ENCODE measurements around the gene SV2B.

Gene SV2B

DNA sequence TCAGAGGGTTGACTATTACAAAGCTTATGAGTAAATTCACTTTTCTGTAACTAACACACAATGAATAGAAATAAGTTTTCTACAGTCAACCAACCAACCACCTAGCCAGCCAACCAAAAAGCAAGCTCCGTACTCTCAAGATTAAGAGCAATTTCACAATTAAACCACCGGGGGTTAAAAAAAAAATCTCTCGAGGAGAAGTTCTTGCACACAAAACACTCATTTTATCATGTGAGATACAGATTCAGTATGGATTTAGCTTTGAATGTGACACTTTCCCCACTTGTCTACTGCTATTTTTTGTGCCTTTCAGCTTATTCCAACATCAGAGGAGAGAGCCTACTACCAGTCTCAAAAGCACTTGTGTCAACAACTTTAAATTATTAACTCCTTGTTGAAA lies 135.3 kb downstream of the SV2B start:
- no peak for DNase-seq

DNA sequence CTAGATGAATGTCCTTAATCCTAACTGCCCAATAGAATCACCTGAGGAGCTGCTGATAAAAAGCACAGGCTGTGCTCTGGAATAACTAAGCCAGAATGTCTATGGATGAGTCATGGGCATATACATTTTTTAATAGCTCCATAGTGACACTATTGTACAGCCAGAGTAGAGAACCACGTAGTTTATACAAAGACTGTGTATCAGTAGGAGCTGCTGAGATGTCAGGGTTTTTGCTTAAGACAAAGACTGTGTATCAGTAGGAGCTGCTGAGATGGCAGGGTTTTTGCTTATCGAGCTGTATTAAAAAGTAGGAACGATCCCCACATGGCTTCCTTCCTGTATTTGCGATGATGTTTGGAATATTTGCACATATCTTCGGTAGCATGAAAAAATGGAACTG lies 137.4 kb downstream of the SV2B start:
- no peak for DNase-seq

DNA sequence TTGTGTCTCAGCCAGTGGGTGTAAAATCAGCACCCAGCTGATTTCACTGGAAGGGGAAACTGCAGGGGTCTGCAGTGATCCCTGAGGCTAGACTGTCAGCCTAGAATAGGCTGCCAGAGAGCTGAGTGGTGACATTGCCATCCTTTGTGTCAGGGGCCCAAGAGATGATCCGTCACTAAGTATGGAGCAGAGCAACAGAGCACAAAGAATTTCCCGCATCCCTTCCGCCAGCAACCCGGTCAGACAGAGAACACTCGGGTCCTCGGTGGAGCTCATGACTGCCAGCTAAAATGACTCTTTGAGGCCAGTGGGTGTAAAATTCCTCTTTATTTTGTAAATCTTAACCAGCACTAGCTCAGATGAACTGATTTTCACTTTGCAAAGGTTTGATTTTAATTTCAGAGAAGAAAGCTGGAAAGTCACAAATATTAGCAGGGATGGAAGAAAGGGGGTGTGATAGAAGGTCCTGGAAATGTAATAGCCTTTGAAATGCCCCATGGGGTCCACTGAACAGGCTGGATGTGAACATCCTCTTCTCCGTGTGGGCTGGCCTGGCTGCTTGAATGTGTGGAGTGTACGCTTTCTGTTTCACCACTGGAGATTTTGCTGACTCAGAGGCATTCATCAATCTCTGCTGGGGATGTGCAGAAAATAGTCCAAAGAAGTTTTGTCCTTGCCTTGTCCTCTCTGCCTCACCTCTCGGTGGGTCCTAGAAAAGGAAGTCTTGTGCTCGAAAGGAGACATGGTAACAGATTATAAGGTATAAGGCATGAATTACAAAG lies 138.8 kb downstream of the SV2B start:
- no peak for DNase-seq

DNA sequence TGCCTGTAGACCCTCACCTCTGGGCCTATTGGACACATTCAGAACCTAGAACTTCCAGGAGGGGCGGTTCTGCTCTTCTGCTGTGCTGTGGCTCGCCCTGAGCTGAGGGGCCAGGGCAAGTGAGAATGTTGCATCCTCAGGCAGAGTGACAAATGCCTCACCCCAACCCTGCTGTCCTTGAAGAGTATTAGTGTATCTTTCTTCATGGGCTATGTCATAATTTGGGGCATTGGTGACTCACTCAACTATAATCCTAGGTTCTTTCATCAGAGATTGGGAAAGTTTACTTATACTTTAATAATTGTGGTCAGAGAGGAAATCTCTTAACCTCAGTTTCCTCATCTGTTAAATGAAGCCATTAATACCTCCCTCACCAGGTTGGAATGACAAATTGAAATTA lies 143.8 kb downstream of the SV2B start:
- no peak for DNase-seq

DNA sequence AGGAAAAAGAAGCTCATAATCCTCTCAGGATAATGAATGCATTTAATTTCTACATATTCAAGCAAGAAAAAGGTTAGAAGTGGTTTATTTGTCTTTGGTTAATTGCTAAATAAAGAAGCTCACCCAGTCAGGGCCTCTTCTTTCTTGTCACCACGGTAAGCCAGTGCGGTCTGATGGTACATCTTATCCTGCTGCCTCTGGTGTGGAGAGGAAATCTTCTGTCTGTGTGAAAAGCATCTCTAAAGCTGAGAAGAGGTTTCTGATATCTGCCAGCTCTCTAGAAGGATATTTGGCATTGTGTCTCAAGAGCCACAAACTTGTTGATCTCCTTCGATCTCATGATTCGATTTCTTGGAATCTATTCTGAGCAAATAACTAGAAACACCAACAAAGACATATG lies 144.9 kb downstream of the SV2B start:
- DNase-seq, result no peak

DNA sequence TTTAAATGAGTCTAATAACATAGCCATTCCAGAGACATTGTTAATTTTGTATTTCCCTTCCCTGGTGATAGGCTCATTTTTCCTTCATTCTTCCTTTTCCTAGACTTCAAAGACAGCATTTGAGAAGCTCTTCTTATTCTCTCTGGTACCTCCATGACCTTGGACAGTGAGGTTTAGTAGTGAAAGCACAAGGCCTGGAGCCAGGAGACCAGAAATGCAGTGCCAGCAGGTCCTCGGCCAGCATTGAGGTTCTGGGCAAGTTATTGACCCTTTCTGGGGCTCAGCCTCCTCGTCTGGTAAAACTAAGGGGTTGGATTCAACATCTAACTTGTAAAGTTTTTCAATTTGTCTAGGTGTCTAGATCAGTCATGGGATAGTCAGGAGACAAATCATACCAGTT lies 146.9 kb downstream of the SV2B start:
- DNase-seq, result no peak

DNA sequence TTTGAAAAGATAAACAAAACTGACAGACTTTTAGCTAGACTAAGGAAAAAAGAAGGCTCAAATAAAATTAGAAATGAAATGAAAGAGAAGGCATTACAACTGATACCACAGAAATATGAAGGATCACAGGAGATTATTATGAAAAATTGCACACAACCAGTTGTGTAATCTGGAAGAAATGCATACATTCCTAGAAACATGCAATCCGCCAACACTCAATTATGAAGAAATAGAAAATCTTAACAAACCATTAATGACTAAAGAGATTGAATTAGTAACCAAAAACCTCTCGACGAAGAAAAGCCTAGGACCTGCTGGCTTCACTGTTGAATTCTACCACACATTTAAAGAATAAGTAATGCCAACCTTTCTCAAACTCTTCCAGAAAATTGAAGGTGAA lies 149.5 kb downstream of the SV2B start:
- DNase-seq, result no peak

DNA sequence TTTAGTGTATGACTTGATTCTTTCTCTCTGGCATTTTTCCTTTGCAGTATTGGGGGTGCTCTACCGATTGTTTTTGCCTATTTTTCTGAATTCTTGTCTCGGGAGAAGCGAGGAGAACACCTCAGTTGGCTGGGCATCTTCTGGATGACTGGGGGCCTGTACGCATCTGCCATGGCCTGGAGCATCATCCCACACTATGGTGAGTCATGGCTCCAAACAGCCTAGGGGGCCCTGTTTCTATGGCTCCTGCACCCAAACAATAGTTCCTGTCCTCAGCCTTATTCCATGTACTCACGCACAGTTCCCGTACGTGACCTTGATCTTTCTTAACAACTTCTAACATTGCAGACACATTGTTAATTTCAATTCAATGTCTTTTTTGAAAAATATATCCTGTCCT lies 152.3 kb downstream of the SV2B start:
- no peak for DNase-seq

DNA sequence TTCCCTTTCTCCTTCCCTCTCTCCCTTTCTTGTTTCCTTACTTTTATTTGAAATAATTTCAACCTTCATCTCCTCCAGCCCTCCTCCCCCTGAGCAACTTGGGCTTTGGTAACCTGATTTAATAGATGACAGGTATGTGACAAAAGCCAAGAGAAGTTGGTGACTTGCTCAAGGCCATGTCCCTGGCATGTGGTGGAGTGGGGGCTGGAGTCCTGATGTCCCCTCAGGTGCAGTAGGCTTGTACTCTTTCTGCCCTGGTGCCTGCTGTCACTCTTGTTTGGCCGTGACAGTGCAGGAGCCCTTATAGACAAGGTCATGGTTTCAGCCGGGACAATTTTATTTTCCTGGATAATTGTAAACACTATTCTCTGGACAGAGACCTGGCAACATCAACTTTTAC lies 152.7 kb downstream of the SV2B start:
- no peak for DNase-seq

DNA sequence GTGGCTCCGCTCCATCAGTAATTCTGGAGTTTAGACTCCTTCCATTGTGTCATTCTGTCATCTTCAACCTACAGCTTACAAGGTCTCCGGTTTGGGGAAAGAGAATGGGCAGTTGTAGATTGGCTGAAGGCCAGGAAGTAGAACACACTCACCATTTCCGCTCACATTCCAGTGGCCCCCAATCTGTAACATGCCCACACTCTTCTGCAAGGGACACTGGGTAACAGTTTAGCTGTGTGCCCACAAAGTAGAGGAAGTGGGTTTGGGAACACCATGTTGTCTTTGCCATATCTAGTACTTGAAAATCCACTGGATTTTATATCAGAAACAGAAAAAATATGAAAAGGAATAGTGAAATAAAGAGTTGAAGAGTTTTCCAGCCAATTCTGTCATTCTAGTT lies 153.5 kb downstream of the SV2B start:
- no peak for DNase-seq

DNA sequence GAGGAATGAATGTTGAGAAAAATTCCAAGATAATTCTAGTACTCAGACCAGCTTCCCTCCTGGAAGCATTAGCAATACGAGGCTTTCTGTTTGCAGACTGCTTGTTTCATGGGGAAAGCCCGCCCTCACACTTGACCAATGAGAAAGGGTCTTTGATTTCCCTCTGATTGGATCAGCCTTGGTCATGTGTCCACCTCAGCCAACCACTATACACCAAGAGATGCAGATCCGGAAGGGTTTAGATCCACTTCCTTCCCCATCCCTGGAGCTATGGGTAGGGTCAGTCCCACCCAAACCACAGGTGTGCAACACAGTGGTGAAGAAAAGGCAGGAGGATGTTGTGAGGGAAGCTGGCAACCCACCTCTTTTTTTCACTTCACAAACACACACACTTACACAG lies 154.7 kb downstream of the SV2B start:
- DNase-seq, result no peak

DNA sequence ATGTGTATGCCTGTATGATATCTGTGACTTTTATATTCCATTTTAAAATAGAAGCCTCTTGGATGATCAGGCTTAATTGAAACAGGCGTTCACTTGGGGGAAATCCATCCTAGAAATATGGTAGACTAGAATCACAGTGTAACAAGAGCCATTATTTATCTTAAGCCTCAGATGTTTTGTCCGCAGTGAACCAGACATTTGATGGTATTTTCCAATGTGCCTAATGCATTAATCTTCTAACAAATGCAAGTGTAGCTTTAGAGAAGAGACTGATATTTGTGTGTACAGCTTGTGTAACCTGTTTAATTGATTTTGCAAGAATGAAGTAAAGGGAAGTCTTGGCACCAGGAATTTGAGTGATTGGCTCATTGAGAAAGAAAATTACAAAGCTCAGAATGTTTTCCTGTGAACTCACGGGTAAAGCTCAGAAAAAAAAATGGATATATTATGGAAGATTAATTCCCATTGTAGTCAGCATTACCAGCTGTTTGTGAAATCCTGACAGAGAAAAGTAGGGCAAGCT lies 155.7 kb downstream of the SV2B start:
- DNase-seq, result no peak

DNA sequence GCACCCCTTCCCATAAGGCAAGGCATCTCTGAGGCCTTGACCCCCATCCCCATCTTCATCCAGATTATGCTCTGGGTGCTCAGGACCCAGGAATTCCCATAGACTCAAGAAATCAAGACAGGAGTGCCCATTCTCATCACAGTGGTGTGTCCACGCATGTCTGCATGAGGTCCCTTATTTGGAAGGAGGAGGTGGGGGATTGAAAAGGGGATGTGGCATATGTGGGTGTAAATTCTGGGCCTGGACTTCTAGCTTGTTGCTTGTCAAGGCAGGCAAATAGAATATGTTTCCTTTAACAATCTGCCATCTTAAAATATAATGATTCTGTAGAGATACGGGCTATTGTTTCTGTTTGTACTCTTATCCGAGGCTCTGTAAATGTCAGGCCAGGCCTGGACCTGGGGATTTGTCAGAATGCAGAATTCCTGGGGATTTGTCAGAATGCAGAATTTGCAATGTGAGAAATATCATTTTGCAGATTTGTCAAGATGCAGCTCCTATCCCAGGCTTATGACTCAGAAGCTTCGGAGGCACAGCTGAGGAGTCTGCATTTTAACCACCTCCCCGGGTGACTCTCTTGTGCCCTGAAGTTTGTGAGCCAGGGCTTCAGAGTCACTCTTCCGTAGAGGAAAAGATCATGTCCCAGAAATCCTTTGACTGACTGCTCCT lies 157.8 kb downstream of the SV2B start:
- DNase-seq, result no peak

DNA sequence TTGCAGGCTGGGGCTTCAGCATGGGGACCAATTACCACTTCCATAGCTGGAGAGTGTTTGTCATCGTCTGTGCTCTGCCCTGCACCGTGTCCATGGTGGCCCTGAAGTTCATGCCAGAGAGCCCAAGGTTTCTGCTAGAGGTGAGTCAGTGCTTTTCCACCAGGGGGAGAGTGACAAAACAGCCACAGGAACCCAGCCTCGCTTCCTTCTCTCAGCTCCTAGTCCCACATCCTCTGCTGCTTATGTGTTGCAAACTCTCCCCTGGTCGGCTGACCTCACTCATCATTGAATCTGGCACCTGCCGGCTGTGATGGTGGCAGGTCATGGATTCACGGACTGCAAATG lies 158.3 kb downstream of the SV2B start:
- peak; percentile 7 for DNase-seq

DNA sequence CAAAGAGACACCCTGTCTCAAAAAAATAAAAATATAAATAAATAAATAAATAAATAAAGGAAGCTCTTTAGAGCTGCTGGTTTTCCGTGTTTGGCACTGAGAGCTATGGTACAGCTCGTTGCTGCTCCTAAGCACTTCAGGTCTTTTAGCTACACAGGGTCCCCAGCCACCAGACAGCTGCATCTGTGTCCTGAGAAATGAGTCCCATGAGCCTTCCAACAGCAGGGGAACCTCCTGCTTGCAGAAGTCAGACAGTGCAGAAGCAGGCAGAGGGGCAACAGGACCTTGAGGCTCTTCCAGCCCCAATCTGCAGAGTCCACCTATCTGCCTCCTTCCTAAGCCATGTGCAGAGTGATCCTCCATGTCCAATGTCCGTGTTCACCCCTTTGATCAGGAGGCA lies 159.0 kb downstream of the SV2B start:
- no peak for DNase-seq

DNA sequence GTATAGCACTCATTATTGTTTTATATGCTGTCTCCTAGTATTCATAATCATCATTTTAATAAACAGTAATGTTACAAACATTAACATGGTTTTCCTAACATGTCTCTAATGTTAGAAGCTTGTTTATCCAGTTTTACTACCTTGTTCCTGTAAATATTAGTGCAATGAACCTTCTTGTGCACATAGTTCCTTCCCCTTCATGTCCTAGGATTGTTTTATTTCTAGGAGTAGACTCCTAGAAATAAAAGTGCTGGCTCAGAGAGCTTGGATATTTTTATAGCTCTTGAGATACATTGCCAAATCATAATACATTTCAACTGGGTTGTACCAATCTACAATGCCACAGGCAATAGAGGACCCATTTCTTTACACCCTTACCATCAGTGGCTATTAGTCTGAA lies 161.3 kb downstream of the SV2B start:
- no peak for DNase-seq

DNA sequence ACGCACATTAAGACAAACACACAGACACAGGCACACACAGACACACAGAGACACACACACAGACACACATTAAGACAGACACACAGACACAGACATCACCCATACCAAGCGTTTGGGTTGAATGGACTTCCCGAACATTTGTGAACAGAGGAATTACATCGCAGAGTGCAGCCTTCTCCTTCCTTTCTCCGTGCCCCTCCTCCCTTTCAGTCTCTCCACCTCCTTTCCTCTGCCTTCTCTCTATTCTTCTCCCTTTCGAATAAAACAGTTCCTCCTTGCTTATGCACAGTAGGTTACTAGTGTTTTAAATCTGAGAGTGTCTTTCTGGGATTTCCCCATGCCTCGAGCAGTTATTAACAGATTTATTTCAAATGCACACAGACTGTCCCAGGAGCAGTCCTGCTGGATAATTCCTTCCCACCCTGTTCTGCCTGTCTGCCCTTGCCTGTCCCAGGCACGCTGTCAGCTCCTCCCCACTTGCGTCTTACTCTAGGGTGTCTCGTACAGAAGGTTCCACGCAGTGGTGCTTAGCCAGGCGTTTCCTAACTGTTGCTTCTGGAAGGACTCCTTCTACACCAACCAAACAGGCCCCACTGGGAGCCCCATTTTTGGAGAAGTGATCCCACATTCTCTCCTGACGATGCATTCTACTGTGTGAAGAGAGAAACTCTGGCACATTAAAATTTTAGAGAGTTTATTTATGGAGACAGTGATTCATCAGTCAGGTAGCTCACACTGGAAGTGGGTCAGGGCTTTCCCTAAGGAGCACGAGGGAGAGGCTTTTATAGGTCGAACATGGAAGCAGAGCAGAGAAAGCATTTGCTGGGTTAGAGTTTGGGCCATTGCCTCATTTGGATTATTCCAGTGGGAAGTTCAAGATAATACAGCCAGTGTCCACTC lies 163.8 kb downstream of the SV2B start:
- no peak for DNase-seq

DNA sequence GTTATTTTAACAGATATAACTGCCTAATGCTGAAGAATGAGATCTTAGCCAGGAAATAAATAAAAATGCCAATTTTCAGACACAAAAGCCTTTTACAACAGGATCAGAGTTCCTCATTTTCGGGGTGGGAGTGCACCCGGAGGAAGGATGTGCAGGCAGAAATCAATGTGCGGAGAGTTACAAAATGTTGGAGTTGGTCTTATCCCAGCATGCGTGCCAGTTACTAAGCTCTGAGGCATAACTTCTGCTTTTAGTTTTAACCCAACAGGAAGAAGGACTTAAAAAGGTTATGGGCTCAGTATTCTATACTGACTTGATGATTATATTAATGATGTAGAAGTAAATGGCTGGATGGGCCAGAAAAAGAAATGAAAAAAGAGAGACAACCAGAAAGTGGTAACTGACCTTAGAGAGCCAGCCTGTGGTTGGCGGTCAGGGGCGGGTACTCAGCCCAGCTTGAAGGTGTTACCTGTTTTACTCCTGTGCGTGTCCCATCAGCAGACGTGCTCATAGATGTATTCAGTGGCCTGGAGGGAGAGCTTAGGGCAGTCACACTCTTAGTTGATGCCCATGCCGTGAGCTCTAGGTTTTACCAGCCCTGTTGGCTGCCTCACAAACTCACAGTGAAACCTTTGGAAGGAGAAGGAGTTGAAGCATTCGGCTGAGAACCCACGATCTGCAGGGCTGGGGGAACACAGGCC lies 164.7 kb downstream of the SV2B start:
- no peak for DNase-seq

DNA sequence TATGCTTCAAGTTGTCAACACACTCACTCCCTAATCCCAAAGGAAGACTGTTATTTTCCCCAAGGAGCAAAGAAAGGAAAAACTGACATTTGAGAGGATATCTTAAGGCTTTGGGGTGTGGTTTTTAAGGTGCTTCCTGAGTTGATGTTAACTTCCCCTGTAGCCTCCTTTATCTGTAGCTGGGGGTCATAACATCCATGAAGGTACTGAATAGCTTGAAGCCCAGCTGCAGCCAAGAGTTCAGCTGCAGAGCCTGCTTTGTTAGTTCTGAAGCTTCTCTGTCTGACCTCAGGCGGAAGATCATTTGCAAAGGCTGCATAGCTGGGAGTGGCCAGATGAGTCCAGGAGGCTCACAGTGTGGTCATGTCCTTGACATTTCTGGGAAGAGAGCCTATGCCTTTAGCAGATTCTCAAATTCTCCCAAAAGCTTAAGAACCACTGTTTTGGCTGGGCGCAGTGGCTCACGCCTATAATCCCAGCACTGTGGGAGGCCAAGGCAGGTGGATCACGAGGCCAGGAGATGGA lies 165.4 kb downstream of the SV2B start:
- no peak for DNase-seq

DNA sequence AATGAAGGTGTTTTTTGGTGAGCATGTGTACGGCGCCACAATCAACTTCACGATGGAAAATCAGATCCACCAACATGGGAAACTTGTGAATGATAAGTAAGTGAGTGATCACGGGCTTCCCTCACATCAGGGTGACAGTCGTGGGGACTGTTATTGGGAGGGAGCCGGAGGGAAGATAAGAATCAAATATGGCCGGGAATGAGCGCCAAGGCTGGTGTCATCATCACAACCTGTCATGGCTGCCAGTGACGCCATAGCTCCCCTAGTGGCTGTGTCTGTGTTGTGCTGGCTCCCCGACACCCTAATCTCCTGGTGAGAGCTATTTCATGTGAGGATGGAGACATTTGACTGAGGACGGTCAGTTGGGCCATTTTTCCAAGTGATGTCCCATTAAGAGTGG lies 168.5 kb downstream of the SV2B start:
- peak; percentile 24 for DNase-seq

DNA sequence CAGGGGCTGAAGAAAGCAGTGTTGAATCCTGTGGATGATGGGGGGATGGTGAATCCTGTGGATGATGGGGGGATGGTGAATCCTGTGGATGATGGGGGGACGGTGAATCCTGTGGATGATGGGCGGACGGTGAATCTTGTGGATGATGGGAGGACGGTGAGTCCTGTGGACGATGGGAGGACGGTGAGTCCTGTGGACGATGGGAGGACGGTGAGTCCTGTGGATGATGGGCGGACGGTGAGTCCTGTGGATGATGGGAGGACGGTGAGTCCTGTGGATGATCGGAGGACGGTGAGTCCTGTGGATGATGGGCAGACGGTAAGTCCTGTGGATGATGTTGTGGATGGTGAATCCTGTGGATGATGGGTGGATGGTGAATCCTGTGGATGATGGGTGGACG lies 170.7 kb downstream of the SV2B start:
- DNase-seq, result no peak

DNA sequence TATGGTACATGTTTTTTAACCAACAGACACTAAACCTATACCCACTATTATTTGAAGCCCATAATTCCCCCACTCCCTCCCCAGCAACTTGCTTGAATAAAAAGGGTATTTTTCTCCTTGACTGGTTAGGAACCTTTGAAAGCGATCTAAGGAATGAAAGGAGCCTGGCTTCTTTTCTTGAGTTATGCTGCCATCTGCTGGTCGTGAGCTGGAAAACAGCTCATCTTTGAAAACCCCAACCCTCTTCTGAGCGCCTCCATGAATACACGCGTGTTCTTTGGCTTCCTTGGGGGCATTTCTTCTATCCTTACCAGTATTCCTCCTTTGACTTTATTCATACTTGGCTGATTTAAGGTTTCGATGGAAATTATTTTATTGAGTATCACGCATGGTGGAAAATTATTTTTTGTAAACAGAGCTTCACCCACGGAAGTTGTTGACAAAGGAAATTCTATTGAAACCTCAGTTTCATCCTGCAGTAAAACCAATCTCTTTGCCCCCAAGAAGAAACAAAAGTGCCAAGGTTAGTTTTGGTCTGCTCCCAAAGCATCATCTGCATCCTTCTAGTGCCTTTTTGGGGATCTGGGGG lies 171.6 kb downstream of the SV2B start:
- peak; percentile 68 for DNase-seq
